GM19351 (cell line): Measurements from ENCODE around the gene KCNAB1.
"Not testable (repeated sequence)": the region's sequence is repeated elsewhere in the genome, so short reads cannot be mapped to it uniquely, and the experiment has no call there.

Experiments used
- ATAC-seq: cut with Tn5 transposase; IDR thresholded peaks from one replicate; pipeline ENCODE4 v1.9.1; 2021; ENCODE audit warnings: mild to moderate bottlenecking, moderate library complexity; ENCODE audit not compliant: unreplicated experiment

Gene KCNAB1

DNA sequence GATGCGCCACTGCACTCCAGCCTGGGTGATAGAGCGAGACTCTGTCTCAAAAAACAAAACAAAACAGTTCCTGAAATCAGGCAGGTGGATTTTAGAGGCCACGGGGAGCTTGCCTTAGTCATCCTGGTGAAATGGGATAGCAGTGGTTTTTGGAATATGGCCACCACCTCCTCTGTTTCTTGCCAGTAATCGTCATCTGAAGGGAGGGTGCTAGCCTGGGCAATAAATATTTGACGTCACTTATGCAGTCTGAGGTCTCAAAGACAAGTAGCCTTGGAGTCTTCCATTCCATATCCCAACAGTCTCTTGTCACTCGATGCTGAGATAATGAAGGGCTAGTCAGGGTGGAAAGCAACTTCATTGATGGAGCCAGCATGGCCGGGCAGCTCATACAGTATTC, 55.2 kb downstream of the KCNAB1 start:
- ATAC-seq: no peak

GRCh38 chr3:156176048-156176447, 55.7 kb downstream of the KCNAB1 start:
- no peak for ATAC-seq

GRCh38 chr3:156176629-156177210, 56.3 kb downstream of the KCNAB1 start:
- no peak for ATAC-seq

DNA sequence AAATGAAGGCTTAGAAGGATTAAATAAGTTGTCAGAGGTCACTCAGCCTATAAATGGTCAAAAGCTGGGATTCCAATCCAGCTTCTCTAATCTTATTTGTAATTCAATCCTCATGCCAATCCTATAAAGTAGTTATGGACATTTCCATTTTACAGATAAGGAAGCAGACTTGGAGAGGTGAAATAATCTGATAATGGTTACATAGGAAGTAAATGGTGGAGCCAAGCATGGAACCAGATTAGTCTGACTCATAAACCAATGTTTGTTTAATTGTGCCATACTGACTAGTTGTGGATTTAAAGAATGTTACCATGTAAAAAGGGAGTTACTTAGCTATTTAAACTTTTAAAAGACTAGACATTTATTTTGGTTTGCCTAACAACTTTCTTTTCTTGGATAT, 59.7 kb downstream of the KCNAB1 start:
- no peak for ATAC-seq

DNA sequence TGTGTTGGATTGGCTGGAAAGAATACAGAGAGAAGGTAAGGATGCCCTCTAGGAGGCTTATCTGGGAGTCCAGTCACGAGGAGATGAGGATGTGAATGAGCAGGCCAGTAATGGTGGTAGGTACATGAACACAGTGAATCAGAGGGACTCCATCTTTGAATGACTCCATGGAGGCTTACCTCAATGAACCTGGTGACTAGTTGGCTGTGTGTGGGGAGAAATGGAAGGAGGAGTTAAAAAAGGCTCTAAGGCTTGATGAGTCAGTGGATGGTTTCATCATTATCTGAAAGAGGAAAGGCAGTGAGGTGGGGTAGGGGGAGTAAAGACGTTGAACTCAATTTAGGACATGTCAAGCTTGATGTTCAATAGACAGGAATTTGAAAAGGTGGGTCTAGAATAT, 61.1 kb downstream of the KCNAB1 start:
- no peak for ATAC-seq

GRCh38 chr3:156183396-156183795, 63.0 kb downstream of the KCNAB1 start:
- ATAC-seq: no peak

- no peak for ATAC-seq
These were observed 63.8 kb downstream of the KCNAB1 start for GRCh38 chr3:156184156-156184555.

DNA sequence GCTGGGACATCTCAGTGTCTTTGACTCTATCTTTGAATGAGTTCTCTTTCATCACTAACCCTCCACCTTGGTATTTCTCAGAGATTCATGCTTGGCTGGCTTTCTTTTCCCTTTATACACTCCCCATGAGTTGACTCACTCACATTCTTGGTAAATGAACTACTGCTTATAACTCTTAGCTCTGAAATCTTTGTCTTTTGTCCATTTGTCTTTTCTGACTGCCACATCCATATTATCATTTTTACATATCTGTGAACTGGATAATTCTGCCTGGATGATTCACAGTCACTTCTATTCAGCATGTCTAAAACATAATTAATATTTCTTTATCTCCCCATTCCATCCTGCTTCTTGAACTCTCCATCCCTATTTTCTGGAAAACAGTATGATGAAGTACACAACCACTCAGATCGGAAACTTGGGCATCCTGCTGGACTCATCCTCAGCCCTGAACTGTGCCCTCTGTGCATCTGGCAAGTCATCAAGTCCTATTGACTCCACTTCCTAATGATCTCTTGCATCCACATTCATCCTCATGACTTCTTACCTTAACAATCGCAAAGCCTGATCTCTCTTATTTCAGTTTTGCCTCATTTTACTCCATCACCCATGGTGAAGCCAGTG, 66.9 kb downstream of the KCNAB1 start:
- ATAC-seq: no peak

GRCh38 chr3:156188757-156189156, 68.4 kb downstream of the KCNAB1 start:
- no peak for ATAC-seq

- no peak for ATAC-seq
These were observed 69.5 kb downstream of the KCNAB1 start for GRCh38 chr3:156189927-156190326.

- not testable (repeated sequence) for ATAC-seq
These were observed 74.6 kb downstream of the KCNAB1 start for GRCh38 chr3:156194945-156195344.

GRCh38 chr3:156197152-156197551, 76.8 kb downstream of the KCNAB1 start:
- ATAC-seq: not testable (repeated sequence)

- ATAC-seq: no peak
These were observed 81.3 kb downstream of the KCNAB1 start for GRCh38 chr3:156201411-156202405.

- no peak for ATAC-seq
These were observed 85.8 kb downstream of the KCNAB1 start for GRCh38 chr3:156206157-156206556.

- no peak for ATAC-seq
These were observed 87.7 kb downstream of the KCNAB1 start for GRCh38 chr3:156207802-156208685.

DNA sequence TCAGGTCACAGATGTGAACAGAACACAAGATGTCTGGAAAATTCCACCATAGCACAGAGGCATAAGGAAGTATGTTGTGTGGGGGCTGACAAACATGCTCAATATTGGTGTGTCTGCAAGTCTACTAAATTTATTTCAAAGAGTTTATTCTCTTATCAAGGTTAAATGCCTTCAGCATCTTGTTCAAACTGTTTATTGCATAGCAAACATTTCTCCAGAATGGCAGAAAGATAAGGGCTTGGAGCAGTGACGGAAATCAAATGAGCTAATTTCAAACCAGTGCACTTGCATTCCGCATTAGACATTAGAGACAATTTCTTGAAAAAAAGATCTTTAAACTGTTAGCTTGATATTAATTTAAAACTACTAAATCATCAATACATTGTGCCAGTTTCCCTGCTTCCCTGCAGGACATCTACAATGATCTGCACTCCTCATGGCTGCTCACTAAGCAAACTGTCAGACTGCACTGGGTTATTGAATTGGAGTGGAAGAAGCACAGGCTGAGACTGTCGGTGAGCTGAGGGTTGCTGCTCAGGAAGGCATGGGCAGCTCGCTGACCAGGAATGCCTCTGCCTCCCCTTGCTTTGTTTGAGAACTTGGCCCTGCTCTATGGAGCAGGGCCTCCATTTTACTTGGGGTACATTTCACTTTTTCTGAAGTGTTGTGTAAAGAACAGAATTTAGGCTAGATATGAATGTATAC, 89.4 kb downstream of the KCNAB1 start:
- no peak for ATAC-seq

- ATAC-seq: no peak
These were observed 91.2 kb downstream of the KCNAB1 start for GRCh38 chr3:156211583-156211982.

GRCh38 chr3:156214676-156215075, 94.3 kb downstream of the KCNAB1 start:
- no peak for ATAC-seq

DNA sequence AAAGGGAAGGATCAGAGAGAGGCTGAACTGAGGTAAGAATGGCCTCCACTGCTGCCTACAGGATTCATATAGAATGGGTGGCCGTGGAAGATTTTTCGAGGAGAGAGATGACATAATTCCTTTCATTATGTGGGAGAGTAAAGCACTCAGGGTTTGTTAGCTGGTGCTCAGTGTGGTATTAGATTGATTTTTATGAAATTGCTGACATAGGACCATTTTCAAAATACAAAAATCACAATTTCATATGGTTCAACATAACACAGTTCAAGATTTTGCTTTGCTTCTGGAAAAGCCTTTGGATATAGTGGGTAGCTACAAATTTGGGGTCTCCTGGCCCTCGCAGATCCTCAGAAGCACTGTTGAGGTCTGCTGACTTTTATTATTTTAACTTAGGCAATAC, 95.4 kb downstream of the KCNAB1 start:
- ATAC-seq: no peak

DNA sequence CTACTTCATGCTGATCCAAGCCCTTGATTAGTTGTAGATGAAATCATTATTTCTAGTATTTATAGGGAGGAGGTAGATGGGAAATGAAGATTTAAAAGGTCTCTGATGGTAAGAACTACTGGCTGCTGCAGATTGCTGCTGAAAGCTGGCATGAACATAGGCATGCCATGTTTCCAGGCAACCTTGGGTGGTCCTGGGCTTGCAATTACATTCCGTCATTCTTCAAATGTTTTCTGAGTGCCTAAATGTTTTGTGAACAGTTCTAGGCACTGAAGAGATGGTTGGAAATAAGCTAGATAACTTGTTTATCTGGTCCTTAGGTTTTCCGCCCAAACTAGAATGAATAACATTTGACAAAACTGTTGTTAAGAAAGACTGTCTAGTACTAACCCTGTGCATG, 95.8 kb downstream of the KCNAB1 start:
- ATAC-seq: no peak
